Stimulated activated CD8-positive, alpha-beta memory T cell treated with anti-CD3 and anti-CD28 coated beads, Interleukin-15, amount 100 ng/mL, for 48 hours (primary cell): ENCODE results near the gene ZNF205.

Experiments
- DNase-seq, 2 donors: peaks; one replicate each; pipeline ENCODE4 v3.0.0-alpha.2; 2020; ENCODE audit warnings: low read depth in 2 of 2

The ZNF205 gene

DNA sequence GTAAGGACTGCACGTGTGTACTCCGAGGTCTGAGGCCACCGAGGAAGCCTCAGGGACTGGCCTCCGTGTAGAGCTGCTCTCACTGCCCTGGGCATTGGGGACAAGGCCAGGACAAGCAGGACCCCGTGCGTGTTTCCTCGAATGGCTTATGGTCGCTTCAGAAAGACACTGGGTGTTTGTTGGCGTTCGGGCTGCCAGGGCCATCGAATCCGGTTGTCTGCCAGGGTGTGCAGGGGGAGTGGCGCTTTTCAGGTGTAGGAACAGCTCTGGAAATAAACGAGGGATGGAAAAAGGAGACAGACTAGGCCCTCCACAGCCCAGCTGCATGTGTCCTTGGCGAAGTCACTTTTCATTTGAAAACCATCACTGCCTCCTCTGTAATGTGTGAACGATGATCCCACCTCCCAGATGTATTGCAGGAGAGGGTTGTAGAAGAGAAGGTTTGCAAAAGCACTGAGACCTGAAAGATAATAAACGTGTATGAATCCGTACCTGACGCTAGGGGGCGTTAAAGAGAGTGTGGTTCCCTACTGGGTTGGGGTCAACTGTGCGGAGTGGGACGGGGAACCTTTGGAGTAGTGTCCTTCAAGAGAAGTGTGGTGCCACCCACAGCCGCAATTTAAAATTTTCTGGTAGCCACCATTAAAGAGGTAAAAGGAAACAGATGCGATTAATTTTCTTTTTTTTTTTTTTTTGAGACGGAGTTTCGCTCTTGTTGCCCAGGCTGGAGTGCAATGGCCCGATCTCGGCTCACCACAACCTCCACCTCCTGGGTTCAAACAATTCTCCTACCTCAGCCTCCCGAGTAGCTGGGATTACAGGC is 11.2 kb upstream of the ZNF205 start:
- no peak for DNase-seq

DNA sequence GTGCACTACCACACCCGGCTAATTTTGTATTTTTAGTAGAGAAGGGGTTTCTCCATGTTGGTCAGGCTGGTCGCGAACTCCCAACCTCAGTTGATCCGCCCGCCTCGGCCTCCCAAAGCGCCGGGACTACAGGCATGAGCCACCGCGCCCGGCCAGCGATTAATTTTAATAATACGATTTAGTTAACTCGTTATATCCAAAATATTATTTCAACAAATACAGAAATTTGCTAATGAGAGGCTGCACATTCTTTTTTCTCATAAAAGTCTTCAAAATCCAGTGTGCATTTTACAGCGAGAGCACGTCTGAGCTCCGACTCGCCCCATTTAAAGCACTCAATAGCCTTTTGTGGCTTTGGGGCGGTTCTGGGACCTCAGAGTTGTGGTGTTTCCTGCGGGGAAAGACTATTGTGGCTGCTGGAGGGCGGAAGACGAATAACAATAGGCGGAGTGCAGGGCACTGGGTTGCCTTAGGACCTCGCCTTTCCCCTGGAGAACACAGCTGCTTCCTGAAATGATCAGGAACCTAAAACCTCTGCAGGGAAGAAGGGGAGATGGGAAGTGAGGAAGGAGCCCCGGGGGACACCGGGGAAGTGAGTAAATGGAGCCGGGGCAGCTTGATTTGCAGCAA is 10.4 kb upstream of the ZNF205 start:
- no peak for DNase-seq

DNA sequence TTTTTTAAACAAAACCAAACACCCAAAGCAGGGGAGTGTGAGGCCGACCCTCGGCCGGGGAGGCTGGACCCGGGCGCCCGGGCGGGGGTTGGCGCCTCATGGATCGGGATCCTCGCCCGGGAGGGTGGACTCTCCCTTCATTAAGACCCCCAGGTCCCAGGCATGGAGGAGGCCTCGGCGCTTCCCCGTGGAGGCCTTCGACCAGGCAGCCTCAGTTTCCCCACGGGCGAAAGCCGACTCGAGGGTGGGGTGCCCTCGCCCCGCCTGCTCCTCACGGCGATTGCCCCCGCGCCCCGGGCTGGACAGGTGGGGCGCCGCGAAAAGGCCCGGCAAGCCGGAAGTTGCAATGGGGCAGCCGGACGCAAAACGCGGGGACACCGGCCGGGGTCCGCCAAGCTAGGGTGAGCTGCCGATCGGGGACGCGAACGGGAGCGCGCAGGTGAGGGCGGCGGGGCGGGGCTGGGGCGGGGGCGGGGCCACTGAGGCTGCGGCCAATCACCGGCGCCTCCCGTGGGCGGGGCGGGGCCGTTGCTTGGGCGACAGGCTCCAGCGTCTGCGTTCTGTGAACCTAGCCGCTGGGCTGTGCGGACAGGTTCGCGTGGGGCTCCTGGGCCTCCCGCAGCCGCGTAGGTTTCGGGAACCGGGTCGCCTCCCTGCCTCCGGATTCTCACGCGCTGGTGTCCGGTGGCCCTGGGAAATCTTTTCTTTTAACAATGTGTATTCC is 6.0 kb upstream of the ZNF205 start:
- DNase-seq = peak; percentile 88 to 91

DNA sequence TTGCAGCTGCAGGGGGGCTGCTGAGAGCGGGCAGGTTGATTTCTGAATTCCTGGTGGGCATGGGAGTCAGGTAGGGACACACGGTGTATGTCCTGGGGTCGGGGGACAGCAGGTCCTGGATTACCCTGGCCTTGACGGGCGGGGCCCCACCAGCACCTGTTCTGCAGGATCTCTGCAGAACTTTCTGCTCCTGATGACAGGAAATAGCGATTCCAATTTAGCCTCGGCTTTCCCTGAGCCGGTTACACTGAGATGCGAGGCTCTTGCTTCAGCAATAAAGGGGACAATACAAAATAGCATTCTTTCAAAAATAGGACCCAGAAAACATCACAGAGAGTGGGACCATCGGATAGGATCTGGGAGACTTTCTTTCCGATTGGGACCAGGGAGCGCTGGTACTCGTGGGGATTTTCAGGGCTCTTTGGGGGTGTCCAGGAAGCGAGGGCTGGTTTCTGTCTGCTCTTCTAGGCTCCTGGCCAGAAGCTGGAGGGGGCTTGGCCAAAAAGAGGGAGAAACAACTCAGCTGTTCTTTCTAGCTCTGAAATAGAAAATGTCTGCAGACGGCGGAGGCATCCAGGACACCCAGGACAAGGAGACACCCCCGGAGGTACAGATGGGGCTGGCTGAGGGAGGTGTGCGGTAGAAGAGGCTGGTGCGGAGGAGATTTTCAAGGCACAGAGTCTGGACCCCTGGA is 642 bp downstream of the ZNF205 start:
- DNase-seq = no peak

DNA sequence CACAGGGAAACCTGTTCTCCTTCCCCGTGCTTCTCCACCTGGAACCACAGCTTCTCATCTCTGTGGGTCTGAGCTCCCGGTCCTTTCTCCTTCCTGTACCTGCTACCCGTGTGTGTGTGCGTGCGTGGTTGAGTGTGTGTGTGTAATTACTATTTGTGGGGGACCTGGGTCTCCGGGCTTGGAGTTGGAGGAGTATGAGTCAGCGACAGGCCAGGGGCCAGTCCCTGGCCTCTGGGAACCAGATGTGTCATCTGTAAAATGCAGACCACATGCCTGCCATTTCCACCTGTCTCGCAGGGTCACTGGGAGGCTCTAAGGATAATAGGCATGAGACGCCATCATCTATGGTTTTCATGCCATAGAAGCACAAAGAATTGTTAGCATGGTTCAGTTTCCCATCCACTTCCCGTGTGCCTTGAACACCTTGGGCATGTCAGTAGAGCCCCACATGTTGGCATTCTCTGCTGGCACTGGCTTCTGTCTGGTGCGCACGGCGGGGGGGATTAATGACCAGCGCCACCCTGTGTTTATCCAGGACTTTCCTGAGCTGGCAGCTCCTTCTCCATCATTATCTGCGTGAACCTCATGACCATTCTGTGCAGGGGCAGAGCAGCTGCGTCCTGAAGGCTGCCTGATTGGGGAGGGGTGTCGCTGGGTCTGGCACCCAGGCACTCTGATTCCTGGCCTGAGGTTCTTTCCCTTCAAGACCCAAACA is 1.5 kb downstream of the ZNF205 start:
- no peak for DNase-seq

DNA sequence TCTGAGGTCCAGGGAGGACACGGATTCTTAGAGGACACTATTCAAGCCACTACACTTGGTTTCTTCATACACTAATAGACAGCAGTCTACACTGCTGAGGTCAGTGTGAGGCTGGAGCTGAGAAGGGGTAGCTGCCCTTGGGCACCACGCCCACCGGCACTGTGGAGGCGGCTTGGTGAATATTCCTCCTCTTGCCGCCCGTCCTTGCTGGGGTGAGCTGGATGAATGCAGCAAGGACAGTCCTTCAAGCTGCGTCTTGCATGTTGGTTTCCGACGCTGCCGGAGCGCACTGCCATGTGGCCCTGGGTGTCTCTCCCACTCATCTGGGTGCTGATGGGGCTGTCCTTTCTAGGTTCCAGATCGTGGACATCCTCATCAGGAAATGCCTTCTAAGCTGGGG is 2.6 kb downstream of the ZNF205 start:
- no peak for DNase-seq

DNA sequence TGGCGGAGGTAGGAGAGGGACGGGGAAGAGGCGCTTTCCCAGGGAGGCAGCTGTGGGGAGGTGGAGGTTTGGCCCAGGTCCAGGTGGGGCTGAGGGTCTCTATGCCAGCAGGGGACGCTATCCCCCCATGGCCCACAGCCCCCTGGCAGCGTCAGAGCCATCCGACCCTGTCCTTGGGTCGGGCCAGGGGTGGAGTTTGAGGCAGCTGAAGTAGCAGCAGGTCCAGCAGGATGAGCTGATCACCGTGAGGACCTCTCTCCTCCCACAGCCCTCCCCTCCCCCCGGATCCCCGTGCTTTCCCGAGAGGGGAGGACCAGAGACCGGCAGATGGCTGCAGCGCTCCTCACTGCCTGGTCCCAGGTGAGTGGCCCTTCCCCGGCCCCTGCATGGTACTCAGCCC is 3.2 kb downstream of the ZNF205 start:
- no peak for DNase-seq

DNA sequence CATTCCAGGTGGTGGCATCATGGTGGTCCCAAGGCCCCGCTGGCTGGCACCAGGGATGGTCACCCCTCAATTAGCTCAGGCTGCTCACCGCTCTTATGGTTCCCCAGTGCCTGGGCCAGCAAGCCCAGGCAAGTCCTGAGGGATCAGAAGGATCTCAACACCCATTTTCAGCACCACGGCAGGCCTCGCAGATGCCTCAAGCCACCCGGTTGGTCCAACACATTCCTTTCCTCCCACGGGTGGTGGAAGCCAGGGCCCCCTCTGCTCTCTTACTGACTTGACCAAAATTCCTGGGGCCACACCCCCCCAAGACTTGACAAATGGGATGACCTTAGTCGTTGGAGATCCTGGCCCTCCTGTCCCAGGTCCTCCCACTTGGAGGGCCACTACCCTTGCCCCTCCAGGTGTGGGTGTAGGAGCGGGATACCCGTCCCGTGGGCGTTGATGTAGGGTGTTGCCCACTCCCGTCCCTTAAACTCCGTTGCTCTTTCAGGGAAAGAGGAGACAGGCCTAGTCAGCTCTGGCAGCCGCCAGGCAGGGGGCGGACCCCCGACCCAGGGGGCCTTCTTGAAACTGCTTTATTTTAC is 5.9 kb downstream of the ZNF205 start:
- DNase-seq = no peak

DNA sequence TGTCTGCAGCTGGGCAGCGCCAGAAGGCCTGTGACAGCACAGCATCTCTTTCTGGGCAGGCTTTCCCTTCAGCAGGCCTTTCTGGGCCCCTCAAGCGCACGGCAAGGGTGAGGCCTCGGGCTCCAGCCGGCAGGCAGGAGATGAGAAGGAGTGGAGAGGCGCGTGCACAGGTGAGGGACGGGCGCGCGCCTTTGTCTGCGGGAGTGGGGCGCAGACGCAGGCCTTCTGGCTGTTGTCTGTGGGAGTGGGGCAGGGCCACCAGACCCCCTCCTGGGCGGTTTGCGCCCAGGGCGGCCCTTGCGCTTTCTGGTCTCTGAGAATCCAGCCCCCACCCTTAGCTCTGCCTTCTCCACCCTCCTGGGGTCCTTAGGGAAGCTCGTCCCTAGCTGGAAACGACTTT is 6.5 kb downstream of the ZNF205 start:
- DNase-seq = no peak

DNA sequence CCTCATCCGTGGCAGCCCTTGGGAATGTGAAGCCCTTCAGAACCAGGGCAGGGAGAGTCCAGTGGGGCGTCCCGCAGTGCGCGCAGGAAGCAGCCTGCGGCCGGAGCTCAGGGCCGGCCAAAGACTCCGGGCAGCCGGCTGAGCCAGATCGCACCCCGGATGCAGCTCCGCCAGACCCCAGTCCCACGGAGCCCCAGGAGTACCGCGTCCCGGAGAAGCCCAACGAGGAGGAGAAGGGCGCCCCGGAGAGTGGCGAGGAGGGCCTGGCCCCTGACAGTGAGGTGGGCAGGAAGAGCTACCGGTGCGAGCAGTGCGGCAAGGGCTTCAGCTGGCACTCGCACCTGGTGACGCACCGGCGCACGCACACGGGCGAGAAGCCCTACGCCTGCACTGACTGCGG is 6.9 kb downstream of the ZNF205 start:
- DNase-seq = no peak

DNA sequence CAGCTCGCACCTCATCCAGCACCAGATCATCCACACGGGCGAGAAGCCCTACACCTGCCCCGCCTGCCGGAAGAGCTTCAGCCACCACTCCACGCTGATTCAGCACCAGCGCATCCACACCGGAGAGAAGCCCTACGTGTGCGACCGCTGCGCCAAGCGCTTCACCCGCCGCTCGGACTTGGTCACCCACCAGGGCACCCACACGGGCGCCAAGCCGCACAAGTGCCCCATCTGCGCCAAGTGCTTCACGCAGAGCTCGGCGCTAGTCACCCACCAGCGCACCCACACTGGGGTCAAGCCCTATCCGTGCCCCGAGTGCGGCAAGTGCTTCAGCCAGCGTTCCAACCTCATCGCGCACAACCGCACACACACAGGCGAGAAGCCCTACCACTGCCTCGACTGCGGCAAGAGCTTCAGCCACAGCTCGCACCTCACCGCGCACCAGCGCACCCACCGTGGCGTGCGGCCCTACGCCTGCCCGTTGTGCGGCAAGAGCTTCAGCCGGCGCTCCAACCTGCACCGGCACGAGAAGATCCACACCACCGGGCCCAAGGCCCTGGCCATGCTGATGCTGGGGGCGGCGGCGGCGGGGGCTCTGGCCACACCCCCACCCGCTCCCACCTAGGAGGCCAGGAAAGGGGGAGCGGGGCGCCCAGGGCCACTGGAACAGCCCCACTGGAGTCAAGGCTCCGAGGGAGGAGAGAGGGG is 7.5 kb downstream of the ZNF205 start:
- no peak for DNase-seq

DNA sequence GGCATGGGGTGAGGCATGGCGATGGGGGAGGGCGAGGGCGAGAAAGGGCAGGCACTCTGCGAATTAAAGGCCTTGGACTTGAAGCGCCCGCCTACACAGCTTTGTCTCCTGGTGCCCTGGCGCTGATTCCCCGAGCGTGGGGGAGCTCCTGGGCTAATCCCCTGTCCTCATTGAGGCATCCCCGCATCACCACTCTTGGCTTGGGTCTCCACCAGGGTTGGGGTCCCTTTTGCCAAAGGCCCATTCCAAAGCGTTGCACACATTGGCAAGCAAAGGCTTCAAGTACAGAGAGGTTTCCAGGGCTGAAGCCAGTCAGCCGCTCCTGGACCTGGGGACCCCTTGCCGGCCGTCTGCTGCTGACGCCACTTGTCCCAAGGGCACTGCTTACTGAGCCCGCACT is 8.0 kb downstream of the ZNF205 start:
- DNase-seq = no peak

DNA sequence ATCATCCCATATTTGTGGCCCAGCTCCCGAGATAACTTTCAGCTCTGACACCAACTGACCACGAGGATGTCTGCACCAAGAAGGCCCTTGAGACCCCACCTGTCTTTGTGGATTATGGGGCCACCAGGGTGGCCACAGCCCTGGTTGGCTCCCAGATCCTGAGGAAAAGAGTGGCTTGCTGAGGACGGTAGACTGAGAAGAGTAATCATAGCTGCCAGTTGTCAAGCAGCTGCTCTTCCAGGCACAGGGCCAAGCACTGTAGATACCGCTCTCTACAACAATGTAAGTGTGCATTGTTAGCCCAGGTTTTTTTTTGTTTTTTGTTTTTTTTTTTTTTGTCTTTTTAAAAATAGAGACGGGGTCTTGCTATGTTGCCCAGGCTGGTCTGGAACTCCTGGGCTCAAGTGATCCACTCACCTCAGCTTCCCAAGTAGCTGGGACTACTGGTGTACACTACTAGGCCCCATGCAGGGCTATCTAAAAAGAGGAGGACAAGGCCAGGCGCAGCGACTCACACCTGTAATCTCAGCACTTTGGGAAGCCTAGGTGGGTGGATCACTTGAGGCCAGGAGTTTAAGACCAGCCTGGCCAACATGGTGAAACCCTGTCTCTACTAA is 9.6 kb downstream of the ZNF205 start:
- no peak for DNase-seq

DNA sequence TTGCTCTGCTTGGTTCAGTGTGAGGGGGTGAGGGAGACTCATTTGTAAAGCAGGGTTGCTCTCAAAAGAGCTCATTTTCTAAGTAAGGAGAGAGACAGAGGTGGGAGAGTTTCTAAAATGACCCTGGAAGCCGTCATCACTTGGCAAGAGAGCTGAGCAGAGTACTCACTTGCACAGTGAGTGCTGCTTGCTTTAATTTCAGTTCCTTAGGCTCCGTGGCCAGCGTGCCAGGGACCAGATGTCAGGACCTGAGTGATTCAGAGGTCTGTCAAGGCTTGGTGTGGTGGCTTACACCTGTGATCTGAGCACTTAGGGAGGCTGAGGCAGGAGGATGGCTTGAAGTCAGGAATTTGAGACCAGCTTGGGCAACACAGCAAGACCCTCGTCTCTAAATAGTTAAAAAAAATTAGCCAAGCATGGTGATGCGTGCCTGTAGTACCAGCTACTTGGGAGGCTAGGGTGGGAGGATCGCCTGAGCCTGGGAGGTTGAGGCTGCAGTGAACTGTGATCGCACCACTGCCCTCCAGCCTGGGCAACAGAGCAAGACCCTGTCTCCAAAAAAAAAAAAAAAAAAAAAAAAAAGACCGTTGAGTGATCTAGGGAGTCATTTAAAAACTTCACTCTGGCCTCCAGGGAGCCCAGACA is 10.7 kb downstream of the ZNF205 start:
- no peak for DNase-seq

DNA sequence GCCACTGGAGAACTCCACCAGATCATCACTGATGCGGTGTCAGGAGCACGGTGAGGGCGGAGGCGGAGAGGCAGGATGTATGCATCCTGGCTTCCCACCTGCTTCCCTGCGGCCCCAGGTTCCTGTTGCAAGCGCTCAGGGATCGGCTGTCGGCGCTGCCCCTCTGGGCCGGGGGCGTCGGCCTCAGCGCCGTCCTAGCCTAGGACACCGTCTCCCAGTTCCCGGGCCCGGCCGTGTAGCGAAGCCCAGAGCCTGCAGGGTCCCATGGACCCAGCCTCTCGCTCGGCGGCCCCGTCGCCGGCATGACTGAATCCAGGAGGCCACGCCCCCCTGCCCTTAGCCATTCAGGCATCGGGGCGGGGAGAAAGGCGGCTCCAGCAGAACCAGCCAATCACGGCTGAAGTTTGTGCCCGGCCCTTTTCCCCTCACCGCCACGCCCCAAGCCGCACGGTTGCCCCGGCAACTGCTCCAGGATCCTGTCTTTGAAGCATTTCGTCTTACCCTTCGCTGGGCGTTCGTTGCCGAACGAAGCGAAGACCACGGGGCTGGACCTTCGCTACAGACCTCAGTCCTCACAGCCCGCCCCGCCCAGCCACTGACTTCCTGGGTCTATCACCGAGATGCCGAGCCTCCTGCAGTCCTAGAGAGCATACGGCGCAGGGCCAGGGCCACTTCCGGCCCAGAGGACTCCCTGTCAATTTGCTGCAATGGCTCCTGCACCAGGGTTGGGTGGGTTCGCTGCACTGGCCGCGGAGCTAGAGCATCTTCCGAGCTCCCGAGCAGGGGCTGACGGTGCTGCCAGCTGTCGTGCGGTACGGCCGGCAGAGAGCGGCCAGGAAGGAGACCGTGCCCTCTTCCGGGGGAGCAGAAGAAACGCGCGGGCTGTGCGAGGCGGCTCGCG is 11.8 kb downstream of the ZNF205 start:
- peak; percentile 93 for DNase-seq

DNA sequence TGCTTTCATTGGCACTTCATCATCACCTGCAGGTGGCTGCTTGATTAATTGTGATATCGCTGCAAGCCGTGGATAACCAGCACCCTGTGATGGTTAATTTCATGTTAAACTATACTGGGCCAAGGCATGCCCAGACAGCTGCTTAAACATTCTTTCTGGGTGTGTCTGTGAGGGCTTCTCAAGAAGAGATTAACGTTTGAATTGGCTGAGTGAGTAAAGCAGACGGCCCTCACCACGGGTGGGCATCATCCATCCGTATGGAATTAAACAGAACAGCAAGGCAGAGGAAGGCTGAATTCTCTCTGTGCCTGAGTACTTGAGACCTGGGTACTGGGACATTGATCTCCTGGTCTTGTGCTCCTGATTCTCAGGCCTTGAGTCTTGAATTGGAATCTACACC is 15.4 kb downstream of the ZNF205 start:
- DNase-seq = no peak

DNA sequence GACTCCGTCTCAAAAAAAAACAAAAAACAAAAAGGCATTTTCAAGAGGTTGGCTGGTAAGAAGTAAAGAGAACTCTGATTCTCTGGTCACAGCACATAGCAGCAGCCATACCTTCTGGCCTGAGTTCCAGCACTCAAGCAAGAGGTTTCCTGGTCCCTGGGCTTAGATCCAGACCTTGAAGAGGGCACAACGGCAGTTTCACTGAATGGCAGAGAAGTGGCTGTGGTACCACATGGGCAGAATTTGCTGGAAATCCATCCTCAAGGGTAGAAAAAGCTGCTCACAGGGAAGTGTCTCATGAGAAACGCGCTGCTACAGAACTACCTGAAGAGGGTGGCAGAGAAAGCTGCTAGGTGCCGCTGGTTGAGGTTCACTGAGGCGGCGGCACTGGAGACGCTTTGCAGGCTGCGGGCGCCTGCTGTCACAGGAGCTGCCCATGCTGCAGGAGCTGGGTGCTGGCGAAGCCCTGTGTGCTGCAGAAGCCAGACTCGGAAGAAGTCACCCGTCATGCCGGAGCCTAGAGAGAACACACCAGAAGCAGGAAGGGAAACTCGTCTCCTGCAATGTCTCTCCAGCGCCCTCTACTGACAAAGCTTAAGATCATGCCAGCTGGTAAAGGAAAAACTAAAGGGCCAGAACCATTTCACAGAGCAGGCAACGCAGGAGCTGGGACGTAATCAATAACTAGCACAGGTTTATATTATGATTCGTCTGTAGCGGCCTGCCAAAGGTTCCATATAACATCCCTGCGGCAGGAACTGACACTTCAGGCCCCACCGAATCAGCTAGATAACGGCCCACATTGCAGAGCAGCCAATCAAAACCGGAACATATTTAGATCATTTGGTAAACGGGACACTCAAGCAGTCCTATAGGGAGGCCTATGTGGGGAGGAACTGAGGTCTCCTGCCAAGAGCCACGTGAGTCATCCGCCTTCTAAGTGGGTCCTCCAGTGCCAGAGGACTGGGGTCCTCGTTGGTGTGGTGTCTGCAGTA is 17.0 kb downstream of the ZNF205 start:
- DNase-seq = peak; percentile 60 to 63
